ENCODE results near the gene FKBP9. TPM values are rescaled to one million over a fixed set of nuclear protein-coding genes. Genes with fewer than 3 reads are reported as not detected.
A peak's percentile ranks its signal among the peaks of the same experiment; 100 is the strongest.
"Not testable (repeated sequence)": the region's sequence is repeated elsewhere in the genome, so short reads cannot be mapped to it uniquely, and the experiment has no call there.

The FKBP9 gene
- total RNA-seq, 4 donors from 2014 or later: 81.8 to 164 (median 130) TPM

DNA sequence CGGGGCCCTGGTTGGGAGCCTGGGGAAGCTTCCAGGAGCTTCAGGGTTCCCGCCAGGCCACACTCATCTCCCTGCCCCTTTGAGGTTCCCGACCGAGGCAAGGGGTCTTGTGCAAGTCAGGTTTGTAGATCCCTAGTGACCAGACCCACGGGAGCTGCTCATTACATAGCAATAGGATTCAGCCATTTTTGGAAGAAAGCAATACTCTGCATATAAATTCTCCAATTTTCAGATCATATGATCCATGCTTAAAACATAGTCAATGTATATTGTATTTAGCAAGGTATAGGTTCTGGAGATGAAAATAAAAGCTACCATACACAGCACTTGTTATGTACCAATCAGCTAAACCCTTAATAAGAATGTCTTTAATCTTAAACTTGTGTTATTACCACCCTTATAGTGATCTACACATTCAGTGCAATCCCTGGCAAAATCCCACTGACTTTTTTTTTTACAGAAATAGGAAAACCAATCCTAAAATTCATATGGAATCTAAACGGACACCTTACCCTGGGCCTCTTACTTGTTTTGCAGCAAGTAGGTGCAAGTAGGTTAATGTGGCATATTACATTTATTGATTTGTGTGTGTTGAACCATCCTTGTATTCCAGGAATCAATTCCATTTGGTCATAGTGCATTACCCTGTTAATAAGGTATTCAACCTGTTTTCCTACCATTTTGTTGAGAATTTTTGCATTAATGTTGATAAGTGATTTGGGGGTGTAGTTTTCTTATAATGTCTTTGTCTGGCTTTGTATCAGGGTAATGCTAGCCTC lies 13.8 kb upstream of the FKBP9 start:
- H3K4me3 ChIP-seq (ENCODE audit: low read depth, poor library complexity, severe bottlenecking): peak overlapping the region; percentile 71
- TF ChIP-seq POLR2A (IDR thresholded peaks at IDR 0.05): no peak
- TF ChIP-seq, protein P1, sequence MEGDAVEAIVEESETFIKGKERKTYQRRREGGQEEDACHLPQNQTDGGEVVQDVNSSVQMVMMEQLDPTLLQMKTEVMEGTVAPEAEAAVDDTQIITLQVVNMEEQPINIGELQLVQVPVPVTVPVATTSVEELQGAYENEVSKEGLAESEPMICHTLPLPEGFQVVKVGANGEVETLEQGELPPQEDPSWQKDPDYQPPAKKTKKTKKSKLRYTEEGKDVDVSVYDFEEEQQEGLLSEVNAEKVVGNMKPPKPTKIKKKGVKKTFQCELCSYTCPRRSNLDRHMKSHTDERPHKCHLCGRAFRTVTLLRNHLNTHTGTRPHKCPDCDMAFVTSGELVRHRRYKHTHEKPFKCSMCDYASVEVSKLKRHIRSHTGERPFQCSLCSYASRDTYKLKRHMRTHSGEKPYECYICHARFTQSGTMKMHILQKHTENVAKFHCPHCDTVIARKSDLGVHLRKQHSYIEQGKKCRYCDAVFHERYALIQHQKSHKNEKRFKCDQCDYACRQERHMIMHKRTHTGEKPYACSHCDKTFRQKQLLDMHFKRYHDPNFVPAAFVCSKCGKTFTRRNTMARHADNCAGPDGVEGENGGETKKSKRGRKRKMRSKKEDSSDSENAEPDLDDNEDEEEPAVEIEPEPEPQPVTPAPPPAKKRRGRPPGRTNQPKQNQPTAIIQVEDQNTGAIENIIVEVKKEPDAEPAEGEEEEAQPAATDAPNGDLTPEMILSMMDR (IDR thresholded peaks at IDR 0.05): no peak
- intact Hi-C loops (cut with DNase I; ENCODE audit: low total_unique reads): loop anchor here (5.0 to 10.0 kb wide), 2 partner anchors 51 to 111 kb away; partner anchors contain the start of gene KBTBD2
- DNase-seq (ENCODE audit: low spot score in 2 of 2): peak in 1 of 2 donors; percentile 67
- 12 to 18% methylated on average over 4 to 6 of the region's 6 CpGs for WGBS, 2 donors

DNA sequence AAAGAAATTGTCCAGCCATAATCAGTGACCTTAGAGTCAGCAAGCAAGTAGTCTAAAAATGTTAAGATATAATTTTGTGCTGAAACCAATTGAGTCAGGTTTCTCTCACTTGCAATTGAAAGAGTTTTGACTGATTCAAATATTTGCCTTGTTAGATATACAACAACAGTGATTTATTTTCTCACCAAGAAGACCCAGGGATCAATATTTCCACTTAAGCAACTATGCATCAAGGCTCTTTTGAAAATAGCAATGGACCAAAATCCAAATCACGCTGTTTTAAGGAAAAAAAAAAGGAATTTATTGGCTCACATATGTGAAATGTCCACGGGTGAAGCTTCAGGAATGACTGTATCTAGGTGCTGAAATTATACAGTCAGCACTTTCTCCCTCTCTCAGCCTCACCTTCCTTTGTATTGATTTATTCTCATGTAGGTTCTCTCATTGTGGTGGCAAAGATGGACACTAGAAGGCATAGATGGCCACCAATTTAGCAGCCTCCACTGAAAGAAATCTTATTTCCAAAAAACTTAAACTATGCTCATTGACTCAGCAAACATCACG lies 9.7 kb upstream of the FKBP9 start:
- TF ChIP-seq, protein P1 (IDR thresholded peaks at IDR 0.05): no peak
- TF ChIP-seq POLR2A (IDR thresholded peaks at IDR 0.05): no peak
- DNase-seq (ENCODE audit: low spot score in 2 of 2): no peak
- no peak overlapping the region for H3K4me3 ChIP-seq (ENCODE audit: low read depth, poor library complexity, severe bottlenecking)
- 83 to 90% methylated on average over 3 of the region's 3 CpGs for WGBS, 2 donors
- intact Hi-C loops (cut with DNase I; ENCODE audit: low total_unique reads): loop anchor here (10.0 kb wide), 1 partner anchor 107 kb away; no protein-coding TSS in a partner anchor

DNA sequence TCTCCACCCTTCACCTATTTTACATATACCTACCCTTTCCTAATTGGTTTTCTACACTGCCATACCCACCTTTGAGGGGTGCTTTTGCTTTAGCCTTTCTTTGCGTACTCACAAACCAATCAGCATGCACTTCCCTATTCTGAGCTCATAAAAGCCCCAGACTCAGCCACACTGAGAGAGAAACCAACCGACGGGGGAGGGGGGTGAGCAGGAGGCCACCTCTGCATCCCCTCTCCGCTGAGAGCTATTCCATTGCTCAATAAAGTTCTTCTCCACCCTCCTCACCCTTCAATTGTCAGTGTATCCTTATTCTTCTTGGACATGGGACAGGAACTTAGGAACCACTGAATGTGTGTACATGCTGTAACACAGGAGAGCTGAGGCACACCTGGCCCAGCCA lies 9.0 kb upstream of the FKBP9 start:
- WGBS, 2 donors: 81 to 84% methylated on average over 4 of the region's 4 CpGs
- intact Hi-C loops (cut with DNase I; ENCODE audit: low total_unique reads): loop anchor here (10.0 kb wide), 1 partner anchor 107 kb away; no protein-coding TSS in a partner anchor

DNA sequence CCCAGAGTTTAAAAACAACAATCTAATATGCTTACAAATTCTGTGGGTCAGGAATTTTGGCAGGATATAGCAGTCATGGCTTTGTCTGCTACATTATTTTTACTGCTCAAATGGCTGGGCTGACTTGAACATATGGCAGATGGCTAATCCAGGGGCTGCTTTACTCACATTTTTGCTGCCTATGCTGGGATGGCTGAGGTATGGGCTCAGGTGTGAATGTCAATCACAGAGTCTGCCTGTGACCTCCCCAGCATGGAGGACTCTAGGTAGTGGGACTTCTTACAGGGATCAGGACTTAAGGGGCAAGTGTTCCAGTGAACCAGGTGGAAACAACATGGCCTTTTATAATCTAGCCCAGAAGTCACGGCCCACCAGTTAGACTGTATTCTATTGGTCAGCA lies 4.4 kb upstream of the FKBP9 start:
- H3K4me3 ChIP-seq (ENCODE audit: low read depth, poor library complexity, severe bottlenecking): no peak overlapping the region
- intact Hi-C loops (cut with DNase I; ENCODE audit: low total_unique reads): no loop called here
- TF ChIP-seq, protein P1 (IDR thresholded peaks at IDR 0.05): no peak
- no peak for TF ChIP-seq POLR2A (IDR thresholded peaks at IDR 0.05)
- no peak for DNase-seq (ENCODE audit: low spot score in 2 of 2)
- 100% methylated on average over 1 of the region's 1 CpG for WGBS, 2 donors

More for the DNA sequence above, 9.0 kb upstream of the FKBP9 start:
- H3K4me3 ChIP-seq (ENCODE audit: low read depth, poor library complexity, severe bottlenecking): no peak overlapping the region
- DNase-seq (ENCODE audit: low spot score in 2 of 2): no peak
- TF ChIP-seq, protein P1 (IDR thresholded peaks at IDR 0.05): no peak
- TF ChIP-seq POLR2A (IDR thresholded peaks at IDR 0.05): no peak

DNA sequence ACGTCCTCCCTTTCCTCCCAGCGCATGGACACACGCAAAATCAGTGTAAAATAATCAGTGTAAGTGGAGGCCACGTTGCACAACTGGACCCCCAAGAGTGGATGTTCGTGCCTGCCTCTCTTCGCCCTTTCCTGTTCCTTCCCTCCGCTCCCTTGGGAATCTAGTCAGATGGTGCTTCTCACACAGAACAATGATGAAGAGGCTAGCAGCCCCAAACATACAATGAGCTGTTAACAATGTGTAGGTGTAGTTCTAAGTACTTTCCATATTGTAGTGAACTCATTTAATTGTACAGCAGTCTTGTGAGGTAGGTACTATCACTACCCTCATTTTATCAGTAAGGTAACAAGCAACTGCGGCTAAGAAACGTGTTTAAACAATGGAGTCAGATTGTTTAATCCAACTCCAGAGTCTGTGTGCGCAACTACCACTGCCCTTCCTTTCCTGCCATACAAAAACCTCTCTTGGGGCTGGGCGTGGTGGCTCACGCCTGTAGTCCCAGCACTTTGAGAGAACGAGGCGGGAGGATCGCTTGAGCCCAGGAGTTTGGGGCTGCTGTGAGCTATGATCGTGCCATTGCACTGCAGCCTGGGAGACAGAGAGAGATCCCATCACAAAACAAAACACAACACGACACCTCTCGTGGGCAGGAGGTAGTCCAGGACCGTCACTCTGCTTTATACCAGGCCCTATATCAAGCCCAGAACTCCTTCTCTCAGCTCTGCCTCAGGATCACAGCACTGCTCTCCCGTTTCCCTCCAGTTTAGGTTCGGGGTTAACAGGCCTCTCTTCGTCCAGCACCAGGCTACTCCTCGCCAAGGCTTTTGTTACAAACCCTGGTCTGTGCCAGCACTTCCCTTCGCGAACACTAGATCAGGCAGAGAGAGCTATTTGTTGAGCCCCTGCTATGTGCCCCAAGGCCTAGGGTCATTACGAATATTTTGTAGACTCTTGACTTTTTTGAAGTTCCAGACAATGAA lies 1.1 kb downstream of the FKBP9 start:
- H3K4me3 ChIP-seq (ENCODE audit: low read depth, poor library complexity, severe bottlenecking): peak overlapping the region; percentile 84
- WGBS, 2 donors: 10 to 11% methylated on average over 25 of the region's 26 CpGs
- TF ChIP-seq, protein P1 (IDR thresholded peaks at IDR 0.05): no peak
- TF ChIP-seq POLR2A (IDR thresholded peaks at IDR 0.05): no peak
- intact Hi-C loops (cut with DNase I; ENCODE audit: low total_unique reads): no loop called here
- peak in 1 of 2 donors; percentile 90 for DNase-seq (ENCODE audit: low spot score in 2 of 2)

DNA sequence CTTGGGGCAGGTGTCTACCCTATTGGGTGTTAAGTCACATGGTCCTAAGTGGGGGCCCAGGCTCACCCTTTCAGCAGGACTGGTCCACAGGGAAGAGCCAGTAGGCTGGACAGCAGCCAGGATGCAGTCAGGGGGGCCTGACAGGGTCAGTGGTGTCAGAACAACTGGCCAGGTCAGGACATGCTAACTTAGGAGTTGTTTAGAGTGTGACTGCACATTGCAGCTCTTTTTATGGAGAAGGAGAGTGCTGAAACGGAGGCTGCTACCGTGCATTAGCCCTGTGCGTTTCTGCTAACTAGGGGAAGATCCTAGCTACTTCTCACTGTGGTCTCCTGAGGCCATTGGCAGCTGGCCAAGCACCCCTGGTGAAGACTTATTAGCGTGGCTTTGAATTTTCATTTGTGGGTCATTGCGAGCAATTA lies 6.7 kb downstream of the FKBP9 start:
- DNase-seq (ENCODE audit: low spot score in 2 of 2); intact Hi-C loops (cut with DNase I; ENCODE audit: low total_unique reads); H3K4me3 ChIP-seq (ENCODE audit: low read depth, poor library complexity, severe bottlenecking): not testable (repeated sequence)
- 26 to 30% methylated on average over 5 of the region's 5 CpGs for WGBS, 2 donors

DNA sequence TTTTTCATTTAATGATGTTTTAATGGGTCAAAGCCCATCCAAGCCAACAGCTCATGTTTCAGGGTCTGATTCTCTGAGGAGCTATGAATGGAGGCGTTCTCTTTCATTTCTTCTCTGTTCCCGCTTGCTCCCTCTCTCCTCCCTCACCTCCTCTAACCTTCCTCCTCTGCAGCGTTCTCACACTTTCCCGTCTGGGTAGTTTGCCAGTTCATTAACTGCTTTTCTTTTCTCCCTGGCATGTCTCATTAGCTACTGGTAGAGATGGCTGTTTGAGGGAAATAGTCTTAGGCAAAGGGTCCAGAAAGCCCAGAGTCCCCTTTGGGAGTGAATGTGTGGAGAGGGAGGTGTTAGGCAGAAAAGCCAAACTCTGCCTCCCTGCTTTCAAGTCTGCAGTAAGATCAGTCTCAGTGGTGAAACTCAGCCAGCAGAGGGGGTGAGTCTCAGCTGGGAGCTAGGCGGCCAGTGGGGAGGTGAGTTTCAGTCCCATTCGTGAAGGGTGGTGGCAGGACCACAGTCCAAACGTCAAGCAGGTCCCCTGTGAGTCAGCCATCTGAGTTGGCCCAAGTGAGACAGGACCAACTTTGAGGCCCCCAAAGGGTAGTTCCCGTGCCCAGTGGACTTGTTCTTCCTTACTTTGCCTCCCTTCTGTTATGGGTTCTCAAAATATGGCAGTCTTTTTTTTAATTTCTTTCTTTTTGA lies 7.4 kb downstream of the FKBP9 start:
- DNase-seq (ENCODE audit: low spot score in 2 of 2); intact Hi-C loops (cut with DNase I; ENCODE audit: low total_unique reads); H3K4me3 ChIP-seq (ENCODE audit: low read depth, poor library complexity, severe bottlenecking): not testable (repeated sequence)
- 11 to 12% methylated on average over 8 of the region's 8 CpGs for WGBS, 2 donors

Data from lower leg skin (tissue), 4 donors.